ENCODE results near the gene DCTN3. TPM values are rescaled to one million over a fixed set of nuclear protein-coding genes. Genes with fewer than 3 reads are reported as not detected.
"Not testable (repeated sequence)": the region's sequence is repeated elsewhere in the genome, so short reads cannot be mapped to it uniquely, and the experiment has no call there.

The DCTN3 gene
- total RNA-seq, 1 experiment from 2014 or later: 157 TPM

DNA sequence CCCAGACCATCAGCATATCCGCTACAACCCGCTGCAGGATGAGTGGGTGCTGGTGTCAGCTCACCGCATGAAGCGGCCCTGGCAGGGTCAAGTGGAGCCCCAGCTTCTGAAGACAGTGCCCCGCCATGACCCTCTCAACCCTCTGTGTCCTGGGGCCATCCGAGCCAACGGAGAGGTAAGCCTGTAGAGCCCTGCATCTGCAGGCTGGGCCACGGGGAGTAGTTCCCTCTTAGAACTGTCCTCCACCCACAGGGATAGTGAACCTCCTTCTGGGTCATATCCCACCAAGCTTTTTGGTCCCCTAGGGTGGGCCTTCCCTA, 26.7 kb upstream of the DCTN3 start:
- no peak for DNase-seq (ENCODE audit: low read depth)

DNA sequence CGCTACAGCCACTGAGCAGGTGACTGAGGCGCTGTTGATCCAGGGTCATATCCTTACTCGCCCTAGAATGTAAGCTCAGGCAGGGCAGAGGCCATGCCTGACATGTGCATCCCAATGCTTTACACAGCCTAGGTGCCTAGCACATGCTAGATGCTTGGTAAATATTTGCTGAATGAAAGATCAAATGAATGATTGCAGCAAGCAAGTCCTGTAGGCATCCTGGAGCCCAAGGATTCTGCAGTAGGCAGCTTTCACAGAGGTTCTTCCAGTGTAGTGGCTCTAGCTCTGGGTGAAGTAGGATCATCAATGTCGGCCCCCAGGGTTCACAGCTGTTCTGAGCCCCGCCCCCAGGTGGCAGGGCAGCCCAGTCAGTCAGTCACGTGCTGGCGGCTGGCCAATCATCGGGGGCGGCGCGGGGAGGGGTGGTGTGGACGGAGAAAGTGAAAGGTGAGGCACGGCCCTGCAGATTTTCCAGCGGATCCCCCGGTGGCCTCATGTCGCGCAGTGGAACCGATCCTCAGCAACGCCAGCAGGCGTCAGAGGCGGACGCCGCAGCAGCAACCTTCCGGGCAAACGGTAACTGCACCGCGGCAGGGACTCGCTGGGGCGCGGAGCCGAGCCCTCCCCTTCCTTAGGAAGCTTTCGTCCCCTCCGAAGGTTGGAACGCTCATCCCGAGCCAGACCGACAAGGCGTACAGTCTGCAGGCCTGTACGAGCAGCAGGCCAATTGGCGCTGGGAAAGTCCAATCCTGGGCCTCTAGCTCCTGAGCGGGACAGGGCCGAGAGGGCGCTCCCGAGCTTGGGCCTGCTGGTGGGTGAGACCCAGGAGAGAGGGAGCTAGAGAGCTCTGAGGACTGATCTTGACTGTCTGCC, 26.2 kb upstream of the DCTN3 start, which contains the start of gene GALT:
Gene GALT (plus strand): TSS at position 465 of the 873 bp plus-strand sequence. CDS start 30 bp downstream, at position 495.
- DNase-seq (ENCODE audit: low read depth): peak; percentile 97

DNA sequence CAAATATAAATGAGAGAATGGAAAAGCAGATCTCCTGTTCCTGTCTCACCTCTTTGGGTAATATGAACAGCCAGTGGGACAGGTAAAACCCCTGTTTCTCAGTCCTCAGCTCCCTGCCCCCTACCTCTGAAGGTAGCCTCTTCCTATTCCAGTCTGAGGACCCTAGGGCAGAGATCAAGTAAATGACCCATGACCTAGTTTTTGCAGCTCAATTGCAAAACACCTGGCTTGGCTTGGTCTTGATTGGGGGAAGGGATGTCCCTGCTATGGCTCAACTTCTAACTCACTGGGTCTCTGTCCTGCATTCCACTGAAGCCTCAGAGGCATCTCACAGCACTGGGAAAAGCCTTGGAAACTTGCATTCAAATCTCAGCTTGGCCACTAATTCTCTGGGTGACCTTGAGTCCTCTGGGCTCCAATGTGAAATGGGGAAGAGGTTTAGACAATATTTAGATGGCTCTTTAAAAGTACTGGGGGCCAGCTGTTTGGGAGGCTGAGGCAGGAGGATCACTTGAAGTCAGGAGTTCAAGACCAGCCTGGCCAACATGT, 24.5 kb upstream of the DCTN3 start:
- no peak for DNase-seq (ENCODE audit: low read depth)

DNA sequence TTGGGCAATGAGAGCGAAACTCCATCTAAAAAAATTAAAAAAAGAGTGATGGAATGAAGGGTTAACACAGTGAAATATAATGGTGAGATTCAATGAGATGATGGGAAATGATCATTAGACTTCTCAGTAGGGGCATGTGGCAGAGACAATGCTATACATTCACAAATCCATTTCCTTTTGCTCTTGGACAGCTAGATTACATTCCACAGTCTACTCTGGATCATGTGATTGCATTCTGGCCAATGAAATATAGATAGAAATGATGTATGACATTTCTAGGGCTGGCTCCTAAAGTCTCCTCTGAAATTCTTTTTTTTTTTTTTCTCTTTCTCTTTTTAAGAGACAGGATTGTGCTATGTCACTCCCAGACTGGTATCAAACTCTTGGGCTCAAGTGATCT, 22.4 kb upstream of the DCTN3 start:
- no peak for DNase-seq (ENCODE audit: low read depth)

DNA sequence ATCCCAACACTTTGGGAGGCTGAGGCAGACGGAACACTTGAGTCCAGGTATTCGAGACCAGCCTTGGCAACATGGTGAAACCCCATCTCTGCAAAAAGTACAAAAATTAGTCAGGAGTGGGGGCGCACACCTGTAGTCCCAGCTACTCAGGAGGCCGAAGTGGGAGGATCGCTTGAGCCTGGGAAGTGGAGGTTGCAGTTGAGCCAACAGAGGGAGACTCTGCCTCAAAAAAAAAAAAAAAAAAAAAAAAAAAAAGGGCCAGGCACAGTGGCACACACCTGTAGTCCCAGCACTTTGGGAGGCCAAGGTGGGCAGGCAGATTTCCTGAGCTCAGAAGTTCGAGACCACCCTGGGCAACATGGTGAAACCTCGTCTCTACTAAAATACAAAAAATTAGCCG, 19.0 kb upstream of the DCTN3 start:
- DNase-seq (ENCODE audit: low read depth): not testable (repeated sequence)

DNA sequence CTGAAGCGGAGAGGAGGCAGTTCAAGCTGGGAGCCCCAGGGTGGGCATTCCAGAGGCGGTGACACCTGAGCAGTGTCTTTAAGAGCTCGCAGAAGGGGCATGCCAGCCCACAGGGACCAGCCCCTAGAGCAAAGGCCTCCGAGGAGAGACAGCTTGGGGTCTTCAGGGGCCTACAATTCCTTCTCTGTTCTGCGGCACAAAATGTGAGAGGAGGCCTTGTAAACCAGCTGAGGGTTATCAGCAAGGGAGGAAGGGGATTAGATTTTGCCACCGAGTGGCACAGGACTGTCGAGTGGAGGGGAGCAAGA, 17.8 kb upstream of the DCTN3 start:
- DNase-seq (ENCODE audit: low read depth): no peak

DNA sequence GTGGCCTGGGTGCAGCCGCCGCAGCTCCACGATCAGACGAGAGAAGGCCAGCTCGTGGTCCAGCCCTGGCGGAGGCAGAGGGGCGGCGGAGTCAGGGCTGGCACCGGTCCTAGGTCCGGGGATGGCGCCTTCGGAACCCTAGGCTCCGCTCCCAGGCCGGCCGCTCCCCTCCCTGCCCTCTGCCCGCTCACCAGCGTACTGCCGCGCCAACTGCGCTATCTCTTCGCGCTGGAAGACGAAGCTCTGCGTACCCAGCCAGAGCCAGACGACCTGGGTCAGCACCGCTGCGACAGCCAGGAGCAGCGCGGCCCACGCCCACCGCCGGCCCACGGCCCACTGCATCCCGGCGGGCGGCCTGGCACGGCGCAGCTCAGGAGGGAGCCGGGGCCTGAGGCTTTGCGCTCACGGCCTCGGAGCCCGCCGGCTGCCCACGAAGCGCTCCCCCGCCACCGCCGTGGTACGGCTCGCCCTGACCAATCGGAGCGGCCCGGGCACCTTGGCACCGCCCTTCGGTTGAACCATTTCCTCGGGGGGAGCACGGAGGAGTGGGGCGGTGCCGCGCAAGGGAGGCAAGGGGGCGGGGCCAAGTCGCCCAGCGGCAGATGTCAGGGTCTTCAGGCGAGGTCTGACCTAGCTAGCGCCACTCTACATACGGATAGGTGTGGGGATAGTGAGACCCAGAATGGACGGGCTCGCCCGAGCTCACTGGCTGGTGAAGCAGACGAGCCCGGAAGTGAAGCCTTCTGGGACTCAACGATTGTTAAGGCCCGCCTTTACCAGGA, 17.3 kb upstream of the DCTN3 start, which contains the start of gene SIGMAR1:
Gene SIGMAR1 (minus strand): TSS at position 432 of the 782 bp plus-strand sequence. CDS start 90 bp downstream, at position 342.
- DNase-seq (ENCODE audit: low read depth): peak; percentile 96

DNA sequence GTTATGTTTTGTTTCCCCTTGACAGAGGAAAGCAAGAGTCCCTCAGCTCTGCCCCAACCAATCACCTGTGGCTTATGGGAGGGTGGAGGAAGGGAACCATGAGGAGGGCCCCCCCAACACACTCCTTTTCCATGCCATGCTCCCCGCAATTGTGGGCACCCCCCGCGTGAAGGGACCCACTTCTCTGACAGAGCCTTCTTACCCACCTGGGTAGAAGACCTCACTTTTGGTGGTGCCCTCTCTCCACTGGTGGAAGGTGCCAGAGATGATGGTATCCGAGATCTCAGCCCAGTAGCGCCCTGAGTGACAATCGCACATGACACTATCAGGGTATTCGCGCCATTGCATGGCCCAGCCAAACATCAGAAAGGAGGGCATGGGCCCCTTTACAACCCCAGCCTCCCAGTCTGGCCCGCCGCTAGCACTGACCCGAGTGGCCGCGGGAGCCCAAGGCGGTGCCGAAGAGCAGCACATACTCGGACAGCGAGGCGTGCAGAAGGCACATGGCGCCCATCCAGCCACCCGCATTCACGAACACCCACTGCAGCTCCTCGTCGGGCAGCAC, 16.6 kb upstream of the DCTN3 start:
- no peak for DNase-seq (ENCODE audit: low read depth)

DNA sequence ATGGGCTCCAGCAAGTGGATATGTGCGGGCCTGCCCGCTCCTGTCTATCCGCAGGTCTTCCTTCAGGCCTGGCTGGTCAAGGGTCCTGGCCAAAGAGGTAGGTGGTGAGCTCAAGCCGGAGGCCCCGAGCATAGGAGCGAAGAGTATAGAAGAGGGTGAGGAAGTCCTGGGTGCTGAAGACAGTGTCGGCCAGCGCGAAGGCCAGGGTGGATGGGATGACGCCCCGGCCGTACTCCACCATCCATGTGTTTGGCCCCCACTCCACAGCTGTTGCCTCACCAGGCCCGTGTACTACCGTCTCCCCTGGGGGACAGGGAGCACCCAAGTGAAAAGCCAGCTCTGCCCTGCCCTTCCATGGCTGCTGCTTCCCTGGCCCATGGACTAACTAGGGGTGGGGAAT, 15.3 kb upstream of the DCTN3 start:
- no peak for DNase-seq (ENCODE audit: low read depth)

DNA sequence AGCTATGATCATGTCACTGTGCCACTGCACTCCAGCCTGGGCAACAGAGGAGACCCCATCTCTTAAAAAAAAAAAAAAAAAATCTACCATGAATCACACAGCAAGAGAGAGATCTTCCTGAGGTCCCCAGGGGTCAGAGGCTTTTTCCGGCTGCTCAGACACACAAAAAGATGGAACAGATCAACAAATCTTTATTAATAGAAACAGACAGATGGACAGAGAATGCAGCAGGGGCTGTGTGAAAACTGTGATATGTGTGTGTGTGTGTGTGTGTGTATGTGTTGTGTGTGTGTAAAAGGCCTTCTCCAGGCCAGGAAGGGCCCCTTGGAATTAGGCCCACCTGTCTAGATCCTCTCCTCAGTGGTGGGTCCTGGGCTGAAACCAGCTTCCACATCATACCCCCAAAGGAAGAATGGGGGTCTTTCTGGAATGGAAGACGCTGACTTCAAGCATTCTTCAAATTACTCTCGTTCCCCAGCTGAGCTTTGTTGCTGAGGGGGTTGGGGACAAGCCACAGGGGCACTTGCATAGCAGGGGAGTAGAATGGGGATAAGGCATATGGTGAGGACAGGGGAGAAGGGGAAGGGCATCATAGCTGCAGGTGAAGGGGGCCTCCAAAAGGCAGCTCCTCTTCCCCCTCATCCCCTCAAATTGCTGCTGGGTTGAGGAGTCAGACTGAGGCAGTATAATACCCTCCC, 14.4 kb upstream of the DCTN3 start:
- no peak for DNase-seq (ENCODE audit: low read depth)

DNA sequence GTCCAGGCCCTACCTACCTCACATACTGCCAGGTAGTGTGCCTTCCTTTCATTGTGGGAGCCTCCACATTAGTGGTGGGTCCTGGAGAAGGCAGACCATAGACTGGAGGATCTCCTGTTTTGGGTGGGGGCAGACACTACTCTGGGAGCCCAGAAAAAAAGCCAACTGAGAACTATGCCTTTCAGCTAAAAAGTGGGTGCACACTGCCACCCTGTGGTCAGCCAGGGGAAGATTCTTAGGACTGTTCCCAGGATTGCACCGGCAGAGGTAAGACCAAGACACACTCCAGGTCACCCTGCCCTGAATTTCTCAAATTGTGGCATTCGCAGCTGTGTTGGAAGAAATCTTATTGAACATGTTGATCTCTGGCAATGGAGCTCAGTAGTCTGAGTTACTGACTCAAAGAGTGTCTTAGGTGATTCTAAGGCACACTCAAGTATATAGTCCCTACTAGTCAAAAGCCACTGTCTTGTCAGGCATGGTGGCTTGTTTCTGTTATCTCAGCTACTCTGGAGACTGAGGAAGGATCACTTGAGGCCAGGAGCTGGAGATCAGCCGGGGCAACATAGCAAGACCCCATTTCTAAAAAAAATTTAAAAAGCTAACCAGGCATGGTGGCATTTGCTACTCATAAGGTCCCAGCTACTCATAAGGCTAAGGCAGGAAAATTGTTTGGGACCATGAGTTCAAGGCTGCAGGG, 13.7 kb upstream of the DCTN3 start:
- peak; percentile 68 for DNase-seq (ENCODE audit: low read depth)

DNA sequence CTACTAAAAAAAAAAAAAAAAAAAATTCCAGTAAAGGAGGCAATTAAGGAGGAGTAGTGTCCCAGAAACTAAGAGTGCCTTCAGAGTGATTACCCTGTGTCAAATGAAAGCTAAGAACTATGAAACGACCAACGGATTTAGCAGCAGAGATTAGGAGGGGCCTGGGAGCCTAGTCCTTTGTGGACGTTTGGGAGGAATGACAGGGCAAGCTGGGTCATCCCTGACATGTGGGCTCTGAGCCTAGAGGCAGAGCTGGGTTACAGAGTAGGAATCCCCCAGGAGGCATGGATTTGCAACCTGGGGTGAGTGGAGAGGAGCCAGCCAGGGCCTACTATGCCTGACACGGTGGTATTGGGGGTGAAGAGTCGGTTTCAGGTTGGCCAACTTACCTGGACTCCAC, 12.9 kb upstream of the DCTN3 start:
- no peak for DNase-seq (ENCODE audit: low read depth)

DNA sequence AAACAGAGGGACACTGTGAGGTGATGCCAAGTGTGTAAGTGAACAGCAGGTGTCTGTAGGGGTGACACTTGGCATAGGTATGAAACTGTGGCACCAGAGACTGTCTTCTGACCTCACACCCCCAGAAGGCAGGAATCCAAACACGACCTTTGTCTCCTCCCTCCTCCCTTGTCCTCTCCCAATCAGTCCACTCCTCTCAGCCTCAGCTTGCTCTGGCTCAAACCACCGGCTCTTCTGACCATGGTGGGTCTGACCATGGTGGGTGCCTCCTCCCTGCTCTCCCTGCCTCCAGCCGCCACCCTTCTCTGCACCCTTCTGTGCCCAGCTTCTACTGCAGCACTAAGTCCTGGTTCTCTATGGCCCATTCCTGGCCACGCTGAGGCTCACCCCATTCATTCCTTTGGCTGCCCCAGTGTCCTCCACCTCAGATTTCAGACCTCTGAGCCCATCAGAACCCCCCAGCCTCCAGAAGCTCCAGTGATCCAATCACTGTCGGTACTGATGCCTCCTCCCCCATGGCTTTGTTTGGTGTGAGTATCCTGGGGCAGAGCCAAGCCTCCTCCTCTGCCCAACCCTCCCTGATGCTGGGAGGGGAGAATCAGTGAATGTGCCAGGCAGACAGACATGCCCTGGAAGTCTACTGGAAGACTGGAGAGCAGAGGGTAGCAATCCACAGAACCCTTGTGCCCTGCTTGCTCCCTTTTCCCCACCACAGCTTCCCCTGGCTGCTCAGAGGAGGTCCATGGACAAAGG, 10.3 kb upstream of the DCTN3 start:
- DNase-seq (ENCODE audit: low read depth): no peak

DNA sequence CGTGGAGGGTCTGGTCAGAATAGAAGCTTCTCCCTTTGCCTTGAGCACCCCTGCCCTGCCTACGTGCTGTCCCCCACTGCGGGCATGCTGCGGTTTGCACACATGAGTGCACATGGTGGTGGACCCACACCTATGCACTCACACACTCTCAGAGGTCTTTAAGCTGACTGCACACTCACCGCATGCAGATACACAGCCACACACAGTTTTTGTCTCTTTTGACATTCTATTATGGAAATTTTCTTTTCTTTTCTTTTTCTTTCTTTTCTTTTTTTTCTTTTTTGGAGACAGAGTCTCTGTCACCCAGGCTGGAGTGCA, 9.2 kb upstream of the DCTN3 start:
- no peak for DNase-seq (ENCODE audit: low read depth)

DNA sequence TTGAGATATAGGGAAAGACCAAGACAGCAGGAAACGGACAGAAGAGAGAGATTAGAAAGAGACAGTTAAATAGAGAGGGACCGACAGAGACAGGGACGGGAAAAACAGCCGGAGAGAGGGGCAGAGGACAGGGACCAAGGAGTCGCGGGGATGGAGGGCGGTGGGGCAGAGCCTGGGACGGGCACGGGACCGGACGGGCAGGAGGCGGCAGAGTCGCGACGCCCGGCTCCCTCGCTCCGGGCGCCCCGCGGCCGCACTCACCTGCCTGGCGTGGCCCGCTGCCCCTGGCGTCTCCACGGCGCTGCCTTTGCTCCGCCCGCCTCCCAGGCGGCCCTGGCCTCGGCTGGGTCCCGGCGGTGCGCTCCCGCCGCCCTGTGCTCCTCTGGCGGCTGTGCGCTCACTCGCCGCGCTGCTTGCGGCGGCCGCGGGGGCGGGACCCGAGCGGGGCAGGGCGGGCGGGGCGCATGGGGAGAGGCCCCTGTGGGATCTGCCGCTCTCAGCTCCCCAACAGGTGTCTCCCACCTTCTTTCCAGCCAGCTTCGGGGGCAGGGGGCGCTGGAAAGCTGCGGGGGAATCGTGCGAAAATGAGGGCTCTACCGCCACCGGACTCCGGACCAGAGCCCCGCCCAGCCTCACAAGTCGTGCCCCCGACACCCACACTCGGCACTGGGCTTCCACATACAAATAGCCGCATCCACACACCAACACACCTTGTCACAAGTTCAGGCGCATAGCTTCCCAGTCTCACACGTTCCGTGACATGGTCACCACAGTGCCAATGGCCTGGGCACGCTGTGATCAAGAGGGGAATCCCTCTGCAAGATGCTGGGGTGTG, 8.6 kb upstream of the DCTN3 start, which contains the start of gene ARID3C:
Gene ARID3C (minus strand): TSS at position 411 of the 835 bp plus-strand sequence. CDS start 1,052 bp downstream, outside the sequence.
- DNase-seq (ENCODE audit: low read depth): peak; percentile 51

DNA sequence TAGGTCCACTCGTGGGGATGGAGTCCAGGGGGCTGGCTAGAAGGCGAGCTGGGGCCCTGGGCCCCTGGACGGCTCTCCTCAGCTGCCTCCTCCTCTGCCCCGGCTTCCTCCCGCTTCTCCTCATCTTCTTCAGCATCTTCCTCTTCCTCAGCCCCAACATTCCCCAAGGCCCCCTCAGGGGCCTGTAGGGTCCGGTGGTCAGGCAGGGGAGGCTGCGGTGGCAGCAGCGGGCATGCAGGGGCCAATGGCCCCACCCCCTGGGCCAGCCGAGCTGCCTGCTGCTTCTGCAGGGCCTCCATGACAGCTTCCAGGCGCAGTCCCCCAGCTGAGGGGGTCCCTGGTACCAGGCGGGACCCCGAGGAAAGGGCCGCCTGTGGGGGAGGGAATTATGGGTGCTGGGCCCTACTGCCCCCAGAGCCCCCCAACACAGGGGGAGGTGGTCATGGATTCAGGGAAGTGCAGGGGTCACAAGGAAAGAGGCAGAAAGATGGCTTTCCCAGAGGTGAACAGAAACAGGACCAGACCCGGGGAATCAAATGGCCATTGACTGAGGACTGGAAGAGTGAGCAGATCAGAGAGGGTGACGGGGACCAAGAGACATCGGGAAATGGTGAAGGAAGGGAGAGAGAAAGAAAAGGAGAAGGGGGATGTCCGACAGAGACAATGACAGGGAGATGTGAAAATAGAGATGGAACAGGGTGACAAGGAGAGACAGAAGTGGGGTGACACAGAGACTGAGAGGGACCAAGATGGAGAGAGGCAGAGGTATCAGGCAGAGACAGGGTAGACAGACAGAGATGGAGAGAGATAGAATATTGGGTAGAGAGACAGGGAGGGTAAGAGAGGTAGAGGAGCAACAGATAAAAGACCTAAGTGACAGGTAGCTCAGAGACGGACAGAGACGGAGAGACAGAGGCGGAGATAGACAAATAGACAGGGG, 7.7 kb upstream of the DCTN3 start:
- no peak for DNase-seq (ENCODE audit: low read depth)

DNA sequence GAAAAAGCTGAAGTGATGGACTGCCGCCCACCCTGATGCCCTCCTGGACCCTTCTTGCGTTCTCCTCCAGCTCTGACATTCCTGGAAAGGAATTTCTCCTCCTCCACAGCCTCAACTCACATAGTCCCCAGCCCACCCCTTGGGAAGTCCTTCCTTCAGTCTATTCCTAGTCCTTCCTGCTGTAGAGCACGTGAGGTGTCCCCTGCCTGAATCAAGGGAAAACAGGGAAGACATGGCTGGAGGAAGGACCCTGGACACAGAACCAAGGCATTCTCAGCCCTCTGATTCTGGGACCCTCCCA, 4.8 kb upstream of the DCTN3 start:
- DNase-seq (ENCODE audit: low read depth): no peak

DNA sequence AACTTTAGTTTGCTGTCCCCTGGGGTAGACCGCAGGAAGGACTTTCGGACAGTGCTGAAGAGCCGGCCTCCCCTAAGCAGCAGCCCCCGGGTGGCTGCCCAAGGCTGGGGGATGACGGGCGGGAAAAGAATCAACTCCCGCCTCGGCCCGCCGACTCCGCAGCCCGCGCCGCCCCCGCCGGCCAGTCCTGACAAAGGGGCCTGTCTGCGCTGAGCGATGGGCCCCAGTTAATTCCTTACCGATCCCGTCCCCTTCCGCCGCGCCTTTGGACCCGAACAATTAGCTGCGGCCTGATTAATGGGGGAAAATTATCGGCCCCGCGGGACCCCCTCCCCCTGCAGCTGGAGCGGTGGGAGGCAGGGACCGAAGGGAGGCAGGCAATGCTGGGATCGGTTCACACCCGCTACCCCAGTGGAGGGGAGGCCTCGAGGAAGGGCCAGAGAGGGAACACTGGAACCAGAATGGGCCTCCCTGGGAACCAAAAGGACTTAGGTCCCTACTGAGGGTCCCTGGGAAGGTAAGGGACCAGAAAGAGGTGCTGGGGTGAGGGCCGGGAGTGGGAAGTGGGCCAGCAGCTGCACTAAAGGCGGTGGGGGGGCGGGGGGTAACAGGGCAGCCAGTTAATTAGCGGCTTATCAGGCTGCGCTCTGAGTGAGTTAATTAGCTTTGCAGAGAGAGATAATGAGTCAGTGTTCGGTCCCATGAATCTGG, 4.3 kb upstream of the DCTN3 start:
- no peak for DNase-seq (ENCODE audit: low read depth)

Measured in Daoy (cell line).